Aorta (tissue), 5 donors: ENCODE data around the gene COL5A2. TPM values are rescaled to one million over a fixed set of nuclear protein-coding genes. Genes with fewer than 3 reads are reported as not detected.

Experiments
- ATAC-seq: fragments of 200-7000 bp; cut with Tn5 transposase; one replicate; pipeline ENCODE4 v1.9.1; 2022; ENCODE audit warnings: moderate library complexity; ENCODE audit not compliant: low FRiP score
- DNase-seq, 2 donors: peaks; one replicate each; pipeline ENCODE4 v3.0.0-alpha.2; 2020
- H3K27ac ChIP-seq, 2 donors: one replicate each; pipeline ENCODE4 v1.5.1; 2013; ENCODE audit warnings: low read length in 2 of 2, mild to moderate bottlenecking in 2 of 2, moderate library complexity in 2 of 2, control low read depth in 1 of 2, inconsistent platforms in 1 of 2, low read depth in 1 of 2
- H3K27me3 ChIP-seq, 2 donors: one replicate each; pipeline ENCODE4 v1.6.1; 2013; ENCODE audit warnings: control low read depth in 1 of 2, low read length in 1 of 2, mild to moderate bottlenecking in 1 of 2, moderate library complexity in 1 of 2; ENCODE audit not compliant: insufficient read depth in 2 of 2, control insufficient read depth in 1 of 2
- H3K36me3 ChIP-seq, 2 donors: one replicate each; pipeline ENCODE4 v1.6.1; 2013; ENCODE audit warnings: control low read depth in 1 of 2, low read length in 1 of 2, mild to moderate bottlenecking in 1 of 2; ENCODE audit not compliant: insufficient read depth in 2 of 2, control insufficient read depth in 1 of 2
- H3K4me1 ChIP-seq, 2 donors: one replicate each; pipeline ENCODE4 v1.6.1; 2013; ENCODE audit warnings: low read length in 2 of 2, control low read depth in 1 of 2, mild to moderate bottlenecking in 1 of 2, moderate library complexity in 1 of 2; ENCODE audit not compliant: insufficient read depth in 2 of 2, control insufficient read depth in 1 of 2
- H3K4me3 ChIP-seq, 2 donors: one replicate each; pipeline ENCODE4 v1.5.1; 2013; ENCODE audit warnings: low read length in 2 of 2, control low read depth in 1 of 2, mild to moderate bottlenecking in 1 of 2
- H3K9me3 ChIP-seq: one replicate; pipeline ENCODE4 v1.6.1; 2013; ENCODE audit warnings: mild to moderate bottlenecking, low read length; ENCODE audit not compliant: control insufficient read depth
- WGBS, 2 donors: extraction: QIAGEN DNeasy Blood & Tissue Kit; methylation state at CpG; one replicate each; pipeline ENCODE4 v1.1.7; 2013; 5-methylcytosine and 5-hydroxymethylcytosine counted together
- intact Hi-C, 2 donors: fragments of 100-400 bp; cut with DNase I; formaldehyde crosslinking; loops; one replicate each; pipeline versions ENCODE4 v1.14.2 to v1.15.0; 2022
- polyA plus RNA-seq, 2 donors: library from polyadenylated mRNA; stranded (reverse); fragments of 200-250 nt; gene quantifications; one replicate each; pipeline ENCODE4 v1.2.3, GENCODE V29; 2013
- total RNA-seq, 2 donors: library from RNA; stranded (reverse); fragmentation: NEBNext Ultra II Directional; extraction: Animal tissue kit (Norgen Biotek cat#: 25700); gene quantifications; one replicate each; pipeline ENCODE4 v1.2.1, GENCODE V29; 2021
- donor health status: healthy with polysubstance abuse.
- donor health status: Bipolar disorder and iron deficiency.
- donor health status: DM: no; HTN: no; CAD: no.
- donor health status: DM: no; HTN: no; CAD: no.
- donor health status: DM: yes; HTN: yes; CAD: no.

The COL5A2 gene
- total and polyA plus RNA-seq, 4 donors = 13.3 to 131 (median 97.9) TPM

DNA sequence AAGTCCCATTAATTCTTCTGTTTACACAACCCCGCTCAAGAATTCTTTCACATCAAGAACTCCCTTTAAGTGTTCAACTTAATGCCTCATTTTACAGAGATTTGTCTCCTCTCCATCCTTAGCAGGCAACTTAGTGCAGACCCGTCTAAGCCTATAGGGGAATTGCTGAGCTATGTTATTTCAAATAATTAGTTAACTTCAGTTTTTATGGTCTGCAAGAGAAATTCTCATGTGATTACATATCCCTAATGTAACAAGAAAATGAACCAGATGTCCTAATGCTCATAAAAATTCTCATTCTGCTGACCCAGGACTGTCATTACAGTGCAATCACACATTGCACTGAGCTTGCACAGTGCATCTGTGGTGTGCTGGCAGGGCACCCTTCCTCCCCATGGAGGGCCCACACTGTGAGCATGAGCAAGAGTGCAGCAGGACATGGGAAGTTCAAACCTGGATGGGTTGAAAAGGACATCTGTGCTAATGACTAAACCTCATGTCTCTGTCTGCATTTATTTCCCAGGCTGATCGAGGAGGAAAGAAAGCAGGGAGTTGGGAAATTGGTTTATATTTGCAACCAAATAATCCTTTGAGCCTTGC, 97.1 kb downstream of the COL5A2 start:
- WGBS, 2 donors = 69 to 77% methylated on average over 3 of the region's 3 CpGs
- Histone ChIP-seq H3K4me1 (no peaks in the 10 kb centered on the region), H3K27me3 (no peaks in the 10 kb centered on the region), H3K4me3 (no peak overlapping the region), H3K36me3 (peaks cover 2% of the 10 kb centered on the region in 2 donors), H3K27ac (no peak overlapping the region), H3K9me3 (no peaks in the 10 kb centered on the region)
- ATAC-seq = no peak
- intact Hi-C loops = no loop called here
- no peak for DNase-seq

GRCh38 chr2:189076572-189076971, 103.0 kb downstream of the COL5A2 start:
- Histone ChIP-seq H3K9me3 (no peaks in the 10 kb centered on the region), H3K4me3 (no peak overlapping the region), H3K27ac (no peak overlapping the region), H3K27me3 (no peaks in the 10 kb centered on the region), H3K36me3 (peaks cover 4 to 5% of the 10 kb centered on the region in 2 donors), H3K4me1 (no peaks in the 10 kb centered on the region)
- DNase-seq (peak; percentile 47 to 50), ATAC-seq (peak; percentile 54)
- intact Hi-C loops = loop anchor here in 1 of 2 donors (10.0 kb wide), 1 partner anchor 552 kb away; no protein-coding TSS in a partner anchor
- WGBS, 2 donors = 41 to 60% methylated on average over 3 of the region's 3 CpGs

DNA sequence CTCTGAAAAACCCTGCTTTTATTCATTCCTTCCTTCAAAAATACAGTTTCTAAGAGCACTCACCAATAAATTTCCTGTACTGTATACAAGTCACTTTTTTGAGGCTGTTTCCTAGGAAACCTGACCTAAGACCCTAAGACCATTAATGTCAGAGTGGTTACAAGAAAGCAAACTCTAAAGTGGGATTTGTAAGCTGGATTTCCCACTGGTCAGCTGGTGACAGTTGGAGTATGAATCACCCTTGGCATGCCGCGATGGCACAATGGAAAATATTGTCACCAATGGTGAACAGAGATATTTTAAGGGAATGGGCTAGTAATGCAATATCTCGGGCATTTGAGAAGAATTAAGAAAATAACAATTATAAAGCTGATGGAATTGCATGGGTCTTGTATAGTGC, 103.4 kb downstream of the COL5A2 start:
- intact Hi-C loops = loop anchor here in 1 of 2 donors (10.0 kb wide), 1 partner anchor 551 kb away; no protein-coding TSS in a partner anchor
- WGBS, 2 donors = 14 to 19% methylated on average over 3 of the region's 3 CpGs
- Histone ChIP-seq H3K27ac (no peak overlapping the region), H3K9me3 (no peaks in the 10 kb centered on the region), H3K4me3 (no peak overlapping the region), H3K36me3 (peaks cover 4 to 5% of the 10 kb centered on the region in 2 donors), H3K4me1 (no peaks in the 10 kb centered on the region), H3K27me3 (no peaks in the 10 kb centered on the region)
- DNase-seq (peak in 1 of 2 donors; percentile 42), ATAC-seq (no peak)

DNA sequence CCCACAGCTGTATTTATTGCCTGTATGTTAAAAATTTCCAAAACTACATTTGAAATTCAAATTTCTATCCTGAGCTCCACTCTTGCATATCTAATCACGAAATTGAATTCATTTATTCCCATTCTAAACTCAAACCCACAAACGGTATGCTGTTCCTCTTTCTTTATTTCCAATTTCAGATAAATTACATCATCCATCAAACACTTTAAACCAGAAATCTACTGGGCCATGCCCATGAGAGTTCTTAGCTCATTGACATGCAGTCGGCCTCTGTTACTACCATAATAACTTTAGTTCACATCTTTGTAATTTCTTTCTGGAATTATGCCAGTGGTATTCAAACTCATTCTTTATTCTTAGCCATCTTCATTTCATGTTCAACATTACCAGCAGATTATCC, 105.1 kb downstream of the COL5A2 start:
- peaks cover 4 to 5% of the 10 kb centered on the region in 2 donors for H3K36me3 ChIP-seq

GRCh38 chr2:189072036-189072435, 107.5 kb downstream of the COL5A2 start:
- no peaks in the 10 kb centered on the region for H3K27me3 ChIP-seq
- no peak overlapping the region for H3K4me3 ChIP-seq
- DNase-seq = no peak
- 98 to 100% methylated on average over 1 of the region's 1 CpG for WGBS, 2 donors
- ATAC-seq = no peak
- no peaks in the 10 kb centered on the region for H3K9me3 ChIP-seq
- no peak overlapping the region for H3K27ac ChIP-seq
- intact Hi-C loops = loop anchor here in 1 of 2 donors (10.0 kb wide), 1 partner anchor 547 kb away; no protein-coding TSS in a partner anchor
- no peaks in the 10 kb centered on the region for H3K4me1 ChIP-seq
- H3K36me3 ChIP-seq = peaks cover 0 to 8% of the 10 kb centered on the region in 2 donors

More for the DNA sequence above, 105.1 kb downstream of the COL5A2 start:
- ATAC-seq (no peak), DNase-seq (no peak)
- WGBS, 2 donors = 54 to 60% methylated on average over 3 of the region's 3 CpGs
- H3K4me1 ChIP-seq = no peaks in the 10 kb centered on the region
- no peaks in the 10 kb centered on the region for H3K9me3 ChIP-seq
- H3K27me3 ChIP-seq = no peaks in the 10 kb centered on the region
- H3K4me3 ChIP-seq = no peak overlapping the region
- intact Hi-C loops = loop anchor here in 1 of 2 donors (10.0 kb wide), 1 partner anchor 550 kb away; no protein-coding TSS in a partner anchor
- no peak overlapping the region for H3K27ac ChIP-seq

- Histone ChIP-seq H3K9me3 (no peaks in the 10 kb centered on the region), H3K4me1 (no peaks in the 10 kb centered on the region), H3K27me3 (no peaks in the 10 kb centered on the region), H3K4me3 (no peak overlapping the region), H3K36me3 (peaks cover 3 to 8% of the 10 kb centered on the region in 2 donors), H3K27ac (no peak overlapping the region)
- DNase-seq (no peak), ATAC-seq (no peak)
- intact Hi-C loops = loop anchor here in 1 of 2 donors (10.0 kb wide), 1 partner anchor 545 kb away; no protein-coding TSS in a partner anchor
These were observed 109.5 kb downstream of the COL5A2 start for GRCh38 chr2:189069855-189070619.

DNA sequence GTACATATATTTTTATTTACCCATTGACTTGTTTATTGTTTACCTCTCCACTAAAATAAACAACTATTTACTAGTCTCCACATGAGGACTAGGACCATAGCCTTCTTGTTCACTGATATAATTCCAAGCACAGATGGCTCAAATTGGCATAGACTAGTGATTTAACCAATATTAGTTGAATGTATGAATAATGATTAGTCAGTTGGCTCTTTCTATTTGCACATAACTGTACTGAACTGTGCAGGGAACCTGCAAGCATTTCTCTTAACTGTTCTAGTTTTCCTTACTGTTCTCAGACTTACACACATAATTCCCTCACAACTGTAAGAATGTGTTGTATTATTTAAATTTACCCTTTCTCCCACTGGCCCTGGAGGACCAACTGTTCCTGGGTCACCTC, 113.5 kb downstream of the COL5A2 start:
- H3K27me3 ChIP-seq = no peaks in the 10 kb centered on the region
- H3K4me1 ChIP-seq = no peaks in the 10 kb centered on the region
- no peak for ATAC-seq
- DNase-seq = no peak
- H3K36me3 ChIP-seq = peaks cover 9 to 12% of the 10 kb centered on the region in 2 donors
- intact Hi-C loops = no loop called here
- H3K9me3 ChIP-seq = no peaks in the 10 kb centered on the region
- H3K27ac ChIP-seq = no peak overlapping the region
- H3K4me3 ChIP-seq = no peak overlapping the region

DNA sequence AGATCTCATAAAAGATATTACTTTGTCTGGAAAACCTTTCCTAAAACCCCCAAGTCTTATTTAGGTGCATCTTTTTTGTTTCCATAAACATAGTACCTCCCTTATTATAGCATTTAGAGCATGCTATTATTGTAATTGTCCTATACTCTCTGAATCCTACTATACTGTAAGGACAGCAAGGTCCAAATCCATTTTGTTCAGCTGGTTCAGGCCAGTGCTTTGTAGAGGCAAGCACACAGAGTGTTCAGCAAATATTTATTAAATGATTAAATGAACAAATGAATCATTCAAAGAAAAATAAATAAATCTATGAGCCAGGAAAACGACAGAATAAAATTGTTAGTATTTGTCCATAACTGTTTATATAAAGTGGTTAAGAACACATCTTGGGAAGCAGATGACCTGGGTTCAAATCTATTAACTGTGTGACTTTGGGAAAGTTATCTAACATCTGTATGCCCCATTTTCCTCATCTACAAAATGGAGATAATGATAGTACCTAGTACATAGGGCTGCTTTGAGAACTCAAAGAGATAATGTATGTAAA, 119.4 kb downstream of the COL5A2 start:
- H3K36me3 ChIP-seq = peaks cover 4 to 5% of the 10 kb centered on the region in 2 donors
- no peak for DNase-seq

More for the DNA sequence above, 119.4 kb downstream of the COL5A2 start:
- H3K4me1 ChIP-seq = no peaks in the 10 kb centered on the region
- no peaks in the 10 kb centered on the region for H3K27me3 ChIP-seq
- intact Hi-C loops = no loop called here
- 5 to 6% methylated on average over 1 of the region's 1 CpG for WGBS, 2 donors
- no peaks in the 10 kb centered on the region for H3K9me3 ChIP-seq
- ATAC-seq = no peak
- H3K4me3 ChIP-seq = no peak overlapping the region
- no peak overlapping the region for H3K27ac ChIP-seq
